Hepatocyte (in vitro differentiated cells): ENCODE measurements around the gene UTP25.

Experiments used
- EZH2 ChIP-seq: fragments of 200-600 bp; sonication (generic); IDR thresholded peaks from 2 replicates; pipeline ENCODE4 v1.6.1; 2016; ENCODE audit warnings: antibody characterized with exemption, mild to moderate bottlenecking, borderline replicate concordance
- EZH2phosphoT487 ChIP-seq: fragments of 200-600 bp; sonication (generic); IDR thresholded peaks from one replicate; pipeline ENCODE4 v1.6.1; 2018; ENCODE audit warnings: antibody characterized with exemption, mild to moderate bottlenecking, low read depth, moderate library complexity; ENCODE audit not compliant: unreplicated experiment, severe bottlenecking
- TF ChIP-seq, protein P1 (sequence below): fragments of 200-600 bp; sonication (generic); IDR thresholded peaks from 2 replicates; pipeline ENCODE4 v1.5.1; 2016; ENCODE audit warnings: antibody characterized with exemption, mild to moderate bottlenecking; ENCODE audit not compliant: poor library complexity

DNA sequence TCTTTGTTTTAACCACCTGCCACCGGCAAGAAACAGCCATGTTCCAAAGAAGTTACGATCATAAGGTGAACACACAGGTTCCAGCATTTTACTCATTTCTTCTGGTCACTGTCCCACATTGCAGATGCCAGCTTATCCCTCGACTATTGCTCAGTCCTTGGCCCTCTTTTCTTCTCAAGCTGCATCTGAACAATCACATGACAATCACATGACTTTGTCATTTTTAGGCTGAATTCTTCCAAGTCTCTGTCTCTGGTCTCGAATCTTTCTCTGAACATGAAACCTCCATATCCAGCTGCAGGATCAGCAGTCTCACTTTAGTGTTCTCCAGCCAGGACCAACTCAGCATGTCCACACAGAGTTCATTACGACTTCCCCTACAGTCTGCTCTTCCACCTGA, 53.8 kb downstream of the UTP25 start:
- TF ChIP-seq EZH2: no peak
- TF ChIP-seq, protein P1, sequence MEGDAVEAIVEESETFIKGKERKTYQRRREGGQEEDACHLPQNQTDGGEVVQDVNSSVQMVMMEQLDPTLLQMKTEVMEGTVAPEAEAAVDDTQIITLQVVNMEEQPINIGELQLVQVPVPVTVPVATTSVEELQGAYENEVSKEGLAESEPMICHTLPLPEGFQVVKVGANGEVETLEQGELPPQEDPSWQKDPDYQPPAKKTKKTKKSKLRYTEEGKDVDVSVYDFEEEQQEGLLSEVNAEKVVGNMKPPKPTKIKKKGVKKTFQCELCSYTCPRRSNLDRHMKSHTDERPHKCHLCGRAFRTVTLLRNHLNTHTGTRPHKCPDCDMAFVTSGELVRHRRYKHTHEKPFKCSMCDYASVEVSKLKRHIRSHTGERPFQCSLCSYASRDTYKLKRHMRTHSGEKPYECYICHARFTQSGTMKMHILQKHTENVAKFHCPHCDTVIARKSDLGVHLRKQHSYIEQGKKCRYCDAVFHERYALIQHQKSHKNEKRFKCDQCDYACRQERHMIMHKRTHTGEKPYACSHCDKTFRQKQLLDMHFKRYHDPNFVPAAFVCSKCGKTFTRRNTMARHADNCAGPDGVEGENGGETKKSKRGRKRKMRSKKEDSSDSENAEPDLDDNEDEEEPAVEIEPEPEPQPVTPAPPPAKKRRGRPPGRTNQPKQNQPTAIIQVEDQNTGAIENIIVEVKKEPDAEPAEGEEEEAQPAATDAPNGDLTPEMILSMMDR: no peak
- no peak for TF ChIP-seq EZH2phosphoT487
